IgD-negative memory B cell (primary cell): ENCODE measurements around the gene MCTS1. TPM values are rescaled to one million over a fixed set of nuclear protein-coding genes. Genes with fewer than 3 reads are reported as not detected.
"Not testable (repeated sequence)": the region's sequence is repeated elsewhere in the genome, so short reads cannot be mapped to it uniquely, and the experiment has no call there.

Experiments used
- H3K27ac Mint-ChIP-seq, 3 donors: one replicate each; pipeline ENCODE4 v1.8.0; 2020 to 2022; ENCODE audit warnings: mild to moderate bottlenecking in 3 of 3, mixed read lengths in 3 of 3, moderate library complexity in 1 of 3
- H3K27me3 Mint-ChIP-seq: one replicate; pipeline ENCODE4 v1.8.0; 2021; ENCODE audit warnings: mixed read lengths
- H3K36me3 Mint-ChIP-seq: one replicate; pipeline ENCODE4 v1.8.0; 2020; ENCODE audit warnings: mild to moderate bottlenecking, mixed read lengths
- H3K4me1 Mint-ChIP-seq, 3 donors: one replicate each; pipeline ENCODE4 v1.8.0; 2020 to 2022; ENCODE audit warnings: mixed read lengths in 3 of 3, mild to moderate bottlenecking in 1 of 3
- H3K4me3 Mint-ChIP-seq, 4 donors: one replicate each; pipeline ENCODE4 v1.8.0; 2020 to 2022; ENCODE audit warnings: mild to moderate bottlenecking in 4 of 4, mixed read lengths in 4 of 4, moderate library complexity in 3 of 4
- H3K9me3 Mint-ChIP-seq, 3 donors: one replicate each; pipeline ENCODE4 v1.8.0; 2020 to 2021; ENCODE audit warnings: mixed read lengths in 3 of 3, mild to moderate bottlenecking in 1 of 3
- polyA plus RNA-seq: library from polyadenylated mRNA; unstranded; fragments of 300-500 nt; fragmentation: Illumina TruSeq; gene quantifications from one replicate; pipeline ENCODE4 v1.2.3, GENCODE V29; 2021

The MCTS1 gene
- polyA plus RNA-seq, 1 donor from 2014 or later, result 72.3 TPM

DNA sequence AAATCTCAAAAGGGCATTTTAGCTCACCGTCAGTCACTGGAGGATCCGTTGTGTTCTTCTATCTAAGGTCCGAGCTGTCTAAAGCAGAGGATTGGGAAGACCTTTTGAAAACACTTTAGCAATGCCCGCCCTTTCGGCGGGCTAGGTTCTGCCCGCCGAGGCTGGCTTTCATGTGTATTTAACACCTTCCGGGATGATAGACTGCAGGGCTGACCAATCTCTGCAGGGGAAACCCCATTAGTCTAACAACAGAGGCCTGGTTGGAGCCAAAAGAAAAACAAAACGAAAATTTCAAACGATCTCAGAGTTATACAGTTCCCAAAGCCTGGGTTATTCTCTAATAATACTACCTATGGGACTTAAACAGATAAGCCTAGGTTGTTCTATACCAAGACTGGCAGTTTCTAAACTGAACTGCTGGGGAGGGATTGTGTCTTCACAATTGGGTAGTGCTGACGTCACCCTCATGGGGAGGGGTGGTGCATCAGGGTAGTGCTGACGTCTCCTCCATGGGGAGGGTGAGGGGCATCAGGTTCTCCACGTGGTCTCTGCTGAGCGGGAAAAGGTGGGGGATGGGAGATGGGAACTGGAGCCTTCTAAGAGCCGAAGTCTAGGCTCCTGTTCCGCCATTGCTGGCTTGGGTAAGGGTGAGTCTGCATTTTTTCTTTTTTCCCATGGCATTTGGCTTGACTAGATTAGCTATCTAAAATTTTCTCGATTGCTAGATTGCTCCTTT lies 28.4 kb upstream of the MCTS1 start:
- Mint-ChIP-seq H3K27ac (no peak overlapping the region), H3K36me3 (peaks cover 3% of the 10 kb centered on the region), H3K4me3 (no peak overlapping the region), H3K9me3 (peaks cover 0 to 5% (median 4%) of the 10 kb centered on the region in 3 donors), H3K4me1 (peaks cover 0 to 4% (median 3%) of the 10 kb centered on the region in 3 donors), H3K27me3 (peaks cover 3% of the 10 kb centered on the region)

DNA sequence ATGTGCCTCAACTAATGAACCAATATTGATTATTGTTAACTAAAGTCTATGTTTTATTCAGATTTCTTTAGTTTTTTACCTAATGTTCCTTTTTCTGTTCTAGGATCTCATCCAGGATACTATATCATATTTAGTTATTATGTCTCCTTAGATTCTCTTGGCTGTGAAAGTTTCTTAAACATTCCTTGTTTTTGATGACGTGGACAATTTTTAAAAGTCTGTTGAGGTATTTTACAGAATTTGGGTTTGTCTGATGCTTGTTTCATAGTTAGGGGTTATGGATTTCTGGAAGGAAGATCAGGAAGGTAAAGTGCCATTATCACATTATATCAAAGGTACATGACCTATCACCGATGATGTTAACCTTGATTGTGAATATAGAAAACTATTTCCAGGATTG lies 18.2 kb upstream of the MCTS1 start:
- H3K27ac Mint-ChIP-seq, result no peak overlapping the region

DNA sequence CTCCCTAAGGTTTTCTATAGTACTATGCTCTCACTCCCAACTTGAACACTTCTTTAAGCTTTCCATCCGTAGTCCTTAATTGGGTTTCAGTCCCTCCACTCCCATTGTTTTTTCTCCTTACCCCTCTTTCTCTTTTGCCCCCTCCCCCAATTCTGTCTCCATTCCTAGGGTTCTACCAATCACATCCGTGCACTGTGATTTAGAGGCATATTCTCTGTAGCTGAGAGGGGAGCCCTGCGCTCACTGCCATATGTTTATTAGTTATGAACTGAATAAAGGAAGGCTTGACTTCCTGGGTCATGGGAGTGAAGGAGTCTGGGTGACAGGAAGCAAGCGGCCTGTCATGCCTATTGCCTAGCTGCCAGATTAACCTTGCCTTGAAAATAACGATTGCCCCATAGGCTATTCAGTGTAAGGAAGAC lies 471 bp downstream of the MCTS1 start:
- peak overlapping the region; percentile 96 to 98 (median 98) for H3K27ac Mint-ChIP-seq
- H3K4me1 Mint-ChIP-seq, result peaks cover 2 to 14% (median 3%) of the 10 kb centered on the region in 3 donors
- H3K27me3 Mint-ChIP-seq, result no peaks in the 10 kb centered on the region
- H3K9me3 Mint-ChIP-seq, result peaks cover 0 to 2% (median 0%) of the 10 kb centered on the region in 3 donors
- H3K4me3 Mint-ChIP-seq, result peak overlapping the region; percentile 89 to 97 (median 92)
- H3K36me3 Mint-ChIP-seq, result no peaks in the 10 kb centered on the region

More for the DNA sequence above, 18.2 kb upstream of the MCTS1 start:
- Mint-ChIP-seq H3K36me3 (no peaks in the 10 kb centered on the region), H3K4me1 (peaks cover 0 to 1% (median 0%) of the 10 kb centered on the region in 3 donors), H3K9me3 (peaks cover 0 to 2% (median 0%) of the 10 kb centered on the region in 3 donors), H3K27me3 (peaks cover 2% of the 10 kb centered on the region), H3K4me3 (no peak overlapping the region)

DNA sequence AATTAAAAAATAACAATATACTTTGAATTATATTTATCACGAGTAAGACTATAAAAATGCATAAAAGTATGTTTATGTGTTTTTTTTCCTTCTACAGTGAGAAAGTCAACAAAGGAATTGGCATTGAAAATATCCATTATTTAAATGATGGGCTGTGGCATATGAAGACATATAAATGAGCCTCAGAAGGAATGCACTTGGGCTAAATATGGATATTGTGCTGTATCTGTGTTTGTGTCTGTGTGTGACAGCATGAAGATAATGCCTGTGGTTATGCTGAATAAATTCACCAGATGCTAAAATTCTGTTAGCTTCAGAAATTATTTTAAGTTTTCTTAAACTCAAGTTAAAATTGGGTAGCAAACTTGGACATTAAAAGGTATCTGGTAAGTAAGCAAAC lies 8.2 kb downstream of the MCTS1 start:
- H3K4me1 Mint-ChIP-seq, result peaks cover 0 to 4% (median 1%) of the 10 kb centered on the region in 3 donors
- H3K36me3 Mint-ChIP-seq, result no peaks in the 10 kb centered on the region
- H3K27me3 Mint-ChIP-seq, result no peaks in the 10 kb centered on the region
- no peak overlapping the region for H3K4me3 Mint-ChIP-seq
- H3K27ac Mint-ChIP-seq, result no peak overlapping the region
- peaks cover 0 to 2% (median 0%) of the 10 kb centered on the region in 3 donors for H3K9me3 Mint-ChIP-seq

DNA sequence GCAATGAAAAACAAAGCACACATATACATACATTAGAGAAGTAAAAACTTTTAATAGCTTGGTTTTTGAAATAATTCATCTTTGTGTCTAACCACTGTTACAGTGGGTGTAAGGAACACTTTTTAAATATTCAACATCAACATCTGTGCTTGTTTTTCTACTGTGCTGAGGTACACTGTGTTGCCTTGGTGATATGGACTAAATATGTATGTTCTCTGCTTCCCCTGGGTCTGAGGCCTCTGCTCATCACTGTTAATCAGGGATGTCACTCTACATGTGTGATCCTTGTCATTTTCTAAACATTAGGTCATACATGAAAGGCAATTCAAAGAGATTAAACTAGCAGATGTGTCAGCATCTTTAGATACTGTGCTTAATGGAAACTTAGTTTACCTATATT lies 10.9 kb downstream of the MCTS1 start:
- H3K9me3 Mint-ChIP-seq, result no peaks in the 10 kb centered on the region
- H3K4me3 Mint-ChIP-seq, result no peak overlapping the region
- no peaks in the 10 kb centered on the region for H3K27me3 Mint-ChIP-seq
- H3K36me3 Mint-ChIP-seq, result no peaks in the 10 kb centered on the region
- H3K27ac Mint-ChIP-seq, result peak overlapping the region in 1 of 3 donors; percentile 57
- peaks cover 5 to 16% (median 7%) of the 10 kb centered on the region in 3 donors for H3K4me1 Mint-ChIP-seq

DNA sequence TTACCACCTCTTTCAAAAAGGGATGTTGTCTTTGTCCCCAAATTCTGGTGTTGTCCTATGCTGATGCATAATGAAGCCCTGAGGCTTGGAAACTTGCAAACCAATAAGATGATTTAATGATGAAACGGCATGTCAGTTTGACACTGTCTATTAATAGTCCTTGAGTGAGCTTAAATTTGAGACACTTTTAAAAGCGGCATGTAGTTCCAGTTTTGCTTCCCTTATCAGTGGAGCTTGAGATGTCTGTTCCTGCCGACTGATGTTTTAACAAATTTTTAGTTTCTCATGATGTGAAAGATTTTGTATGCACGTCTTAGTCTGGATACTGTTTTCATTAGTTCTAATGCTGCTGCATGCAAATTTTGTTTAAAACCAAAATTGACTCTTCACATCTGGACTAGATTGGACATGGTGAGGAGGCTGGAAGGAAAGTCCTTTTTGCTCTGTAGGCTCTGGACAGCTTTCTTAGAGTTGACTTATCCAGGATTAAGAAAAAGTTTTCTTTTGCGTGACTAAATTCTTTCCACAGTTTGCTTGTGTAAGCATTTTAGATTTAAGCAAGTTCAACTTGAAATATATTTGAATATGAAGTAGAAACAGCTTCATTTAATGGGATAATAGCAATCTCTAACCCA lies 14.2 kb downstream of the MCTS1 start:
- H3K9me3 Mint-ChIP-seq, result no peaks in the 10 kb centered on the region
- H3K36me3 Mint-ChIP-seq, result peaks cover 5% of the 10 kb centered on the region
- peak overlapping the region in 1 of 4 donors; percentile 43 for H3K4me3 Mint-ChIP-seq
- H3K27ac Mint-ChIP-seq, result peak overlapping the region in 1 of 3 donors; percentile 59
- H3K4me1 Mint-ChIP-seq, result peaks cover 5 to 16% (median 7%) of the 10 kb centered on the region in 3 donors
- no peaks in the 10 kb centered on the region for H3K27me3 Mint-ChIP-seq

DNA sequence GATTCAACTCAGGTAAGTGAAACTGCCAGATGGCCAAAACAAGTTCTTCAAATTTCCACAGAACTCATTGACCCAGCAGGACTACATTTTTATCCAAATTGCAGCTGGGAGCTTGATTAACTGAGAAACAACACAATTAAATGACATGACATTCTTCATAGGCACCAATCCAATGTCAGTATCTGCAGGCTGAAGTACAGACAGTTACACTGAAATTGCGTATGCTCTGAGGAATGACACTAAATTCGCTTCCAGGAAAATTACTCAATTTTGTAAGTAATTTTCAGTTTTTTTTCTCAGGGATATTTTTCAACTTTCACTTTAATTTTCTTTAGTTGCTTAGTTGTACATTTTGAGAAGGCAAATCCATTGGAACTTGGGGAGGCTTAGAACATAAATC lies 21.5 kb downstream of the MCTS1 start:
- Mint-ChIP-seq H3K4me3 (no peak overlapping the region), H3K27ac (no peak overlapping the region), H3K4me1 (peaks cover 0 to 13% (median 8%) of the 10 kb centered on the region in 3 donors), H3K36me3 (peaks cover 5% of the 10 kb centered on the region), H3K27me3 (no peaks in the 10 kb centered on the region), H3K9me3 (no peaks in the 10 kb centered on the region)

DNA sequence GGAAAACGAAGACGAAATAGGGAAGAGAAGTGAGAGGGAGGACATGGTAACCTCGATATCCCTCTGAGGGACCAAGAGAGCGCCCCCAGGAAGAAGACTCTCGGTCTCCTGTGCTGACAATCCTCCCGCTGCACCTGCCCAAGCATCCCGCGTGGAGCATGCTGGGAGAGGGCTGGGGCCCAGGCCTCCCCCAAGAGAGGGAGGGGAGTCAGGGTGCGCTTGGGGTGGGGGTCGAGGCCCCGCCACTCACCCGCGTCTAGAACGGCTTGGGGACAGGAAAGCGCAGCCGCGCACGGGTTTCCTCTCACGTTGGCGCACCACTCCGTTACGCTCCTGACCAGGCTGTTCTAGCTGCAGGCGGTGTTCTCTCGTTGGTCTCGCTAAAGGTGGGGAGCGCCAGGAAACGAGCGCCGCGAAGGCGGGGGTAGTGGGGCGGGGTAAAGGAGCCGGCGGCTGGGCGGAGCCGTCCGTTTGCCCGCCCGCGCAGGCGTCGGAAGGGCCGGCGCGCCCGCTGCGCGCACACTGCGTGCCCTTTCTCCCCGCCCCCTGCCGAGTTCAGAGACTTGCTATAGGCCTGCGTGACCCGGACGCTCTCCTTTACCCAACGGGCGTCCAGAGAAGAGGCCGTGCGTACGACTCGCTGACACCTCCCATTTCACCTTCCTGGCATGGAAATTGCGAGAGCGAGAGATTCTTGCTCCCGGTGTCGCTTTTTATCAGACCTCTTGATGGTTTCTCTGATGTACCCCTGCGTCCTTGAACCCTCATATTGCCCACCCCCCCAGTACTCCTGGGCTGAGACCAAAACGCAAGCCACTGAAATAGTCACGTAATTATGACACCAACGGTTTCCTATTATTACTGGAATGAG lies 26.0 kb downstream of the MCTS1 start, which contains the start of gene C1GALT1C1:
Gene C1GALT1C1 (minus strand): TSS at position 388 of the 871 bp plus-strand sequence. CDS start 2,888 bp downstream, outside the sequence.
- Mint-ChIP-seq H3K4me3 (peak within 1 kb of the TSS; percentile 77 to 97 (median 92)), H3K36me3 (no peaks in the 10 kb centered on the region), H3K4me1 (peaks cover 0 to 16% (median 10%) of the 10 kb centered on the region in 3 donors), H3K27me3 (no peaks in the 10 kb centered on the region), H3K27ac (peak within 1 kb of the TSS; percentile 93 to 94 (median 94)), H3K9me3 (no peaks in the 10 kb centered on the region)

DNA sequence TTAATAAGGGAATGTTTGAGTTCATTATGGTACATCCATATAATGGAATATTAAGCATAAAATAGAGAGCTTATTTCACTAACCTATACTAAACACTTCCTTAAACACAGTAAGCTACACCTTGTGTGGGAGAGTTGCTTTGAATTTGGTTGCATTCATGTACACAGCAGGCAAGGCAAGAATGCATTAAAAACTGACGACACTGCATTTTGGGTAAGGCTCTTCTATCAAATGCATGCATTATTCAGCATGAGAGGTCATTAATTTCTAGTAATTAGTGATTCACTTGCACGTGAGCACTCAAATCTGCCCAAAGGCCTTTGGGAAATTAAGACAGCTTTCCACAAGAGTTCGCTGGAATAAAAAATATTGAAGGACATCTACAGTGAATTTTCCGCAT lies 34.7 kb downstream of the MCTS1 start:
- Mint-ChIP-seq H3K4me3 (no peak overlapping the region), H3K4me1 (peaks cover 0 to 6% (median 5%) of the 10 kb centered on the region in 3 donors), H3K36me3 (no peaks in the 10 kb centered on the region), H3K9me3 (no peaks in the 10 kb centered on the region), H3K27me3 (no peaks in the 10 kb centered on the region), H3K27ac (no peak overlapping the region)

DNA sequence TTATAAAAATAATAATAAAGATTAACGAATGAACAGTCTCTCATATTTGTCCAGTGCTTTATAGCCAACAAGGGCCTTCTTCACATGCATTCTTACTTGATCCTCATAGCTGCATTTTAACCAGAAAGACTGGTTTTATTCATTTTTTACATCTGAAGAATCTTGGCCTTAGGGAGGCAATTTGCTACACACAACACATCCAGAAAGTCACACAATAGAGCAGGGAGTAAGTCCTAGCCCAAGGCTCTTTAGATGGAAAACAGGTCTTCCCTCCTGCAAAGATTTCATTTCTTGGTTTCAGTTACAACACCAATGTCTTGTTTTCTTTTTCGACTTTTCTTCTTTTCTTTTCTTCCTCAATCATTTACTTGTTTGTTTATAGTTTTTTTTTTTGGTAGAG lies 39.0 kb downstream of the MCTS1 start:
- Mint-ChIP-seq H3K27ac (peak overlapping the region in 1 of 3 donors; percentile 7), H3K27me3 (no peaks in the 10 kb centered on the region), H3K4me1 (no peaks in the 10 kb centered on the region), H3K4me3 (no peak overlapping the region), H3K36me3 (no peaks in the 10 kb centered on the region), H3K9me3 (no peaks in the 10 kb centered on the region)

DNA sequence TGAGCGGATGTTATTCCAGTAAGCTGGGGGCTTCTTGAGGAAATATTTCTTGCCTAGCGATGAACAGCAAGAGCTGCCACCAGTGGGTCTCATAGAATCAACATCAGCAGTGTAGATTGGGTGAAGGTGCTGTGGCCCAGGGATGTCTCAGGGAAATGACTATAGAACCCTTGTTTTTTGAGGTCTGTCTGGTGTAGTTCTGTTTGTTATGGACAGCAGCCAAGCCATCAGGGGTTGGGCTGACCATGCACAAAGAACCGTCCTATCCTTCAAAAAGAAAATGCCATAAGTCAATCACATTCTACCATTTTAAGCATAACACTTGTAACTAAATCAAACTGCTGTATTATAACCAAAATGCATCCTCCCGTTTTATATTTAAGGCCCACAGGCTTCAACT lies 43.2 kb downstream of the MCTS1 start:
- no peak overlapping the region for H3K4me3 Mint-ChIP-seq
- H3K27me3 Mint-ChIP-seq, result no peaks in the 10 kb centered on the region
- H3K4me1 Mint-ChIP-seq, result no peaks in the 10 kb centered on the region
- H3K27ac Mint-ChIP-seq, result no peak overlapping the region
- H3K9me3 Mint-ChIP-seq, result no peaks in the 10 kb centered on the region
- H3K36me3 Mint-ChIP-seq, result no peaks in the 10 kb centered on the region

DNA sequence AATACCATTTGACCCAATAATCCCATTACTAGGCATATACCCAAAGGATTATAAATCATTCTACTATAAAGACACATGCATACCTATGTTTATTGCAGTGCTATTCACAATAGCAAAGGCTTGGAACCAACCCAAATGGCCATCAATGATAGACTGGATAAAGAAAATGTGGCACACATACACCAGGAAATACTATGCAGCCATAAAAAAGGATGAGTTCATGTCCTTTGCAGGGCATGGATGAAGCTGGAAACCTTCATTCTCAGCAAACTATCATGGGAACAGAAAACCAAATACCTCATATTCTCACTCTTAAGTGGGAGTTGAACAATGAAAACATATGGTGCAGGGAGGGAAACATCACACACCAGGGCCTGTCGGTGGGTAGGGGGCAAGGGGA lies 48.4 kb downstream of the MCTS1 start:
- H3K27ac Mint-ChIP-seq, H3K27me3 Mint-ChIP-seq, H3K4me3 Mint-ChIP-seq, H3K4me1 Mint-ChIP-seq, H3K36me3 Mint-ChIP-seq, H3K9me3 Mint-ChIP-seq: not testable (repeated sequence)

DNA sequence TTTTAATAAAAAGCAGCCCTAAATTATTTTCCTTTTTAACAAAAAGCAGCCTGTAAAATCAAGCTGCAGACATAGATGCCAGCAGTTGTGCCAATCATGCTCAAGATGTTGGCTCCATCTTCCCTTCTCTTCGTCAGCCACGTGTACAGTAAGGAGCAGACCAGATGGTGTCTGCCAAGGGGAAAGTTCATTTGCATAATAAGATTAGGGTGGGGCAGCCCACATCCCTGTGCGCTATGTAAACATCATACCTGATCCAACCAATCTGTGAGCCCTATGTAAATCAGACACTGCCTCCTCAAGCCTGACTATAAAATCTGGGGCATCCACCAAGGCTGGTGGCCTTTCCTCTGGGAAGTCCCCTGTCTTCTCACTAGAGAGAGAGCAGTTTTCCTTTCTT lies 49.1 kb downstream of the MCTS1 start:
- Mint-ChIP-seq H3K4me3 (no peak overlapping the region), H3K27ac (no peak overlapping the region), H3K36me3 (no peaks in the 10 kb centered on the region), H3K27me3 (no peaks in the 10 kb centered on the region), H3K9me3 (peaks cover 0 to 4% (median 0%) of the 10 kb centered on the region in 3 donors), H3K4me1 (peaks cover 2 to 5% (median 5%) of the 10 kb centered on the region in 3 donors)

DNA sequence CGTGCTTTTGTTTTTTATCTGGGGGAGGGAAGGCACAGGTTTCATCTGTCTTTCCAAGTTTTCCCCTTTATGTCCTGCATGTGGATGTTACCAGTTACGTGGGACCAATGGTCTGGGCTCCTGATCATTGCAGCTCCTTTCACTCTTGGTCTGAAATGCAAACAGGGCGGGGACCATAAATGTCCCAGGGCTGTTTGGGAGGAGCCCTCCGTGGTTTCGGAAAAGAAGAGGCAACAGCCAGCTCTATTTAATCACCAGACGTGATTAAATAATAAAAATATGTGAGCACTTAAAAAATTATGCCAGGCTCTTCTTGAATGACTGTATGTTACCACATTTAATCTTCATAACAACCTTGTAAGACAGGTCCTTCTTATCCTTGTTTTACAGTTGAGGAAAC lies 56.7 kb downstream of the MCTS1 start:
- peaks cover 1% of the 10 kb centered on the region for H3K27me3 Mint-ChIP-seq
- no peaks in the 10 kb centered on the region for H3K9me3 Mint-ChIP-seq
- H3K4me3 Mint-ChIP-seq, result no peak overlapping the region
- peaks cover 0 to 6% (median 0%) of the 10 kb centered on the region in 3 donors for H3K4me1 Mint-ChIP-seq
- H3K27ac Mint-ChIP-seq, result no peak overlapping the region
- no peaks in the 10 kb centered on the region for H3K36me3 Mint-ChIP-seq
